GM23338 (cell line): ENCODE results near the gene C1orf210. TPM values are rescaled to one million over a fixed set of nuclear protein-coding genes. Genes with fewer than 3 reads are reported as not detected.

Experiments used
- ATAC-seq: fragments of 200-7000 bp; cut with Tn5 transposase; 3 replicates; pipeline ENCODE4 v1.9.1; 2020
- DNase-seq: peaks from one replicate; pipeline ENCODE4 v3.0.0-alpha.2; 2015; ENCODE audit warnings: low spot score
- H2AFZ ChIP-seq: fragments of 200-600 bp; sonication (generic); 2 replicates; pipeline ENCODE4 v1.8.0; 2016; ENCODE audit warnings: antibody characterized with exemption, mild to moderate bottlenecking, moderate library complexity
- H3F3A ChIP-seq: fragments of 200-600 bp; sonication (generic); replicated peaks from 2 replicates; pipeline ENCODE4 v1.8.0; 2017; ENCODE audit warnings: antibody characterized with exemption, mixed run types, low read depth
- H3K27ac ChIP-seq: fragments of 200-600 bp; sonication (generic); 2 replicates; pipeline ENCODE4 v1.6.1; 2016; ENCODE audit warnings: low read depth
- H3K27me3 ChIP-seq: fragments of 200-600 bp; sonication (generic); 2 replicates; pipeline ENCODE4 v1.8.0; 2016; ENCODE audit warnings: mild to moderate bottlenecking, mixed run types, moderate library complexity; ENCODE audit not compliant: insufficient read depth
- H3K36me3 ChIP-seq: fragments of 200-600 bp; sonication (generic); 2 replicates; pipeline ENCODE4 v1.8.0; 2016; ENCODE audit warnings: mild to moderate bottlenecking; ENCODE audit not compliant: insufficient read depth
- H3K4me1 ChIP-seq: fragments of 200-600 bp; sonication (generic); 2 replicates; pipeline ENCODE4 v1.8.0; 2016; ENCODE audit warnings: mild to moderate bottlenecking, moderate library complexity; ENCODE audit not compliant: insufficient read depth
- H3K4me2 ChIP-seq: fragments of 200-600 bp; sonication (generic); 2 replicates; pipeline ENCODE4 v1.7.1; 2017; ENCODE audit warnings: mixed run types
- H3K4me3 ChIP-seq: fragments of 200-600 bp; sonication (generic); 2 replicates; pipeline ENCODE4 v1.6.1; 2016; ENCODE audit warnings: mixed run types
- H3K79me2 ChIP-seq: fragments of 200-600 bp; sonication (generic); replicated peaks from 2 replicates; pipeline ENCODE4 v1.8.0; 2017; ENCODE audit warnings: mild to moderate bottlenecking; ENCODE audit not compliant: insufficient read depth
- H3K9me2 ChIP-seq: fragments of 200-600 bp; sonication (generic); 2 replicates; pipeline ENCODE4 v1.8.0; 2017; ENCODE audit not compliant: insufficient read depth
- H4K20me1 ChIP-seq: fragments of 200-600 bp; sonication (generic); replicated peaks from 2 replicates; pipeline ENCODE4 v1.8.0; 2017; ENCODE audit warnings: mild to moderate bottlenecking; ENCODE audit not compliant: insufficient read depth
- H3K27ac Mint-ChIP-seq: 2 replicates; pipeline ENCODE4 v1.8.0; 2020; ENCODE audit warnings: inconsistent platforms, mild to moderate bottlenecking, moderate library complexity, mixed read lengths
- H3K27me3 Mint-ChIP-seq: 3 replicates; pipeline ENCODE4 v1.8.0; 2022; ENCODE audit warnings: low read depth, mild to moderate bottlenecking, moderate library complexity, mixed read lengths, inconsistent platforms; ENCODE audit not compliant: insufficient read depth, poor library complexity
- H3K36me3 Mint-ChIP-seq: 3 replicates; pipeline ENCODE4 v1.8.0; 2021; ENCODE audit warnings: low read depth, mild to moderate bottlenecking, inconsistent platforms, moderate library complexity, mixed read lengths
- H3K4me1 Mint-ChIP-seq: 3 replicates; pipeline ENCODE4 v1.8.0; 2020; ENCODE audit warnings: mild to moderate bottlenecking, inconsistent platforms, mixed read lengths
- H3K4me3 Mint-ChIP-seq: 3 replicates; pipeline ENCODE4 v1.8.0; 2021; ENCODE audit warnings: moderate library complexity, mild to moderate bottlenecking, inconsistent platforms, mixed read lengths
- H3K9me3 Mint-ChIP-seq: 3 replicates; pipeline ENCODE4 v1.8.0; 2020; ENCODE audit warnings: moderate library complexity, mild to moderate bottlenecking, inconsistent platforms, mixed read lengths
- CREB1 ChIP-seq: fragments of 250-450 bp; sonication (Bioruptor Pico); IDR thresholded peaks from 2 replicates; pipeline ENCODE4 v1.5.0; 2020; ENCODE audit warnings: low read depth, mild to moderate bottlenecking, moderate library complexity
- EZH2 ChIP-seq: fragments of 200-600 bp; sonication (generic); IDR thresholded peaks from one replicate; pipeline ENCODE4 v1.8.0; 2017; ENCODE audit warnings: antibody characterized with exemption, mild to moderate bottlenecking, low read depth; ENCODE audit not compliant: unreplicated experiment
- NANOG ChIP-seq: IDR thresholded peaks from 2 replicates; pipeline ENCODE4 v1.6.1; 2016; ENCODE audit warnings: antibody characterized with exemption, borderline replicate concordance
- POLR2AphosphoS5 ChIP-seq: IDR thresholded peaks from 2 replicates; pipeline ENCODE4 v1.6.1; 2016; ENCODE audit warnings: antibody characterized with exemption, low read depth
- STAT1 ChIP-seq: IDR thresholded peaks from one replicate; pipeline ENCODE4 v1.6.1; 2016; ENCODE audit warnings: antibody characterized with exemption; ENCODE audit not compliant: unreplicated experiment
- ZNF114 ChIP-seq: fragments of 250-450 bp; sonication (Bioruptor Pico); IDR thresholded peaks from 2 replicates; pipeline ENCODE4 v1.5.0; 2020; ENCODE audit warnings: mild to moderate bottlenecking, moderate library complexity
- ZNF331 ChIP-seq: fragments of 250-450 bp; sonication (Bioruptor Pico); IDR thresholded peaks from 2 replicates; pipeline ENCODE4 v1.5.0; 2020; ENCODE audit warnings: low read depth, mild to moderate bottlenecking, moderate library complexity
- polyA plus RNA-seq: library from polyadenylated mRNA; unstranded; fragments of >200 nt; fragmentation: Nextera tagmentation; extraction: Ambion mirVana; gene quantifications from 2 replicates; pipeline ENCODE4 v1.2.1, GENCODE V29; 2016
- total RNA-seq: library from RNA; depleted of rRNA; stranded (reverse); fragments of >200 nt; shearing (Covaris generic); gene quantifications from 2 replicates; pipeline ENCODE4 v1.2.3, GENCODE V29; 2014
- TF ChIP-seq, protein P1 (sequence below): fragments of 250-450 bp; sonication (Bioruptor Pico); IDR thresholded peaks from 2 replicates; pipeline ENCODE4 v1.5.0; 2020; ENCODE audit warnings: mild to moderate bottlenecking, moderate library complexity

Gene C1orf210
- total and polyA plus RNA-seq, 2 experiments from 2014 or later: 10.3 to 17.1 TPM

DNA sequence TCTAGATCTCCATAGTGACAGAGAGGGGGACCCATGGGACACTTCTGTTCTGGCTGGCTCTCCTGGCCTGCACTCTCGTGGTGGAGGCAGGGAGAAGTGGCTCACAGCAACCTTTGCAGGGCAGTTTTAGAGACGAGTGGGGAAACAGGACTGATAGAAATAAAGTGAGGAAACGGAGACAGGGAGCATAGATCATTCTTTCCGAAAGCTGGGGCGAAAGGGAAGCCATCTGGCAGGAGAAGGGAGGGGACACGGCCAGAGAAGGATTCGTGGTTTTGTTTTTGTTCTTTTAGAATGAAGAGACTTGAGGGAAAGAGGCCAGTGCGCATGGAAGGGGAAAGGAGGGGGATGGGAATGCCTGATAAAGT, 18.9 kb upstream of the C1orf210 start:
- H3K9me3 Mint-ChIP-seq: no peaks in the 10 kb centered on the region
- H3K4me3 Mint-ChIP-seq: no peak overlapping the region
- Histone ChIP-seq H3K27ac (no peak overlapping the region), H3K4me1 (peaks cover 2% of the 10 kb centered on the region; the same call in 1 of the 2 replicates), H3K9me2 (no peaks in the 10 kb centered on the region), H3F3A (no peaks in the 10 kb centered on the region), H3K4me3 (no peak overlapping the region), H4K20me1 (no peaks in the 10 kb centered on the region), H3K36me3 (no peaks in the 10 kb centered on the region), H3K79me2 (no peaks in the 10 kb centered on the region), H3K4me2 (no peak overlapping the region), H2AFZ (peak overlapping the region; percentile 85; the same call in 1 of the 2 replicates), H3K27me3 (no peaks in the 10 kb centered on the region)
- DNase-seq (no peak), ATAC-seq (no peak)
- peaks cover 16% of the 10 kb centered on the region for H3K27me3 Mint-ChIP-seq
- peaks cover 17% of the 10 kb centered on the region for H3K4me1 Mint-ChIP-seq
- no peak overlapping the region for H3K27ac Mint-ChIP-seq
- no peak for TF ChIP-seq EZH2
- H3K36me3 Mint-ChIP-seq: no peaks in the 10 kb centered on the region; the same call in 2 of the 3 replicates

GRCh38 chr1:43303471-43304313, 18.3 kb upstream of the C1orf210 start:
- no peak overlapping the region for H3K4me2 ChIP-seq
- no peak overlapping the region for H3K4me3 Mint-ChIP-seq
- ATAC-seq: no peak
- peaks cover 15% of the 10 kb centered on the region for H3K27me3 Mint-ChIP-seq
- H3K36me3 Mint-ChIP-seq: no peaks in the 10 kb centered on the region; the same call in 2 of the 3 replicates
- TF ChIP-seq CREB1 (CRISPR knock-in tag) (no peak), STAT1 (no peak), EZH2 (no peak)
- peaks cover 21% of the 10 kb centered on the region for H3K4me1 Mint-ChIP-seq
- H2AFZ ChIP-seq: peak overlapping the region; percentile 85; the same call in 1 of the 2 replicates
- no peak overlapping the region for H3K27ac ChIP-seq
- no peak overlapping the region for H3K27ac Mint-ChIP-seq
- H4K20me1 ChIP-seq: no peaks in the 10 kb centered on the region
- peaks cover 6% of the 10 kb centered on the region for H3K4me1 ChIP-seq
- H3F3A ChIP-seq: no peaks in the 10 kb centered on the region
- no peak overlapping the region for H3K4me3 ChIP-seq
- H3K9me2 ChIP-seq: no peaks in the 10 kb centered on the region
- no peaks in the 10 kb centered on the region for H3K36me3 ChIP-seq
- no peaks in the 10 kb centered on the region for H3K9me3 Mint-ChIP-seq
- no peaks in the 10 kb centered on the region for H3K27me3 ChIP-seq
- H3K79me2 ChIP-seq: no peaks in the 10 kb centered on the region
- DNase-seq: no peak

DNA sequence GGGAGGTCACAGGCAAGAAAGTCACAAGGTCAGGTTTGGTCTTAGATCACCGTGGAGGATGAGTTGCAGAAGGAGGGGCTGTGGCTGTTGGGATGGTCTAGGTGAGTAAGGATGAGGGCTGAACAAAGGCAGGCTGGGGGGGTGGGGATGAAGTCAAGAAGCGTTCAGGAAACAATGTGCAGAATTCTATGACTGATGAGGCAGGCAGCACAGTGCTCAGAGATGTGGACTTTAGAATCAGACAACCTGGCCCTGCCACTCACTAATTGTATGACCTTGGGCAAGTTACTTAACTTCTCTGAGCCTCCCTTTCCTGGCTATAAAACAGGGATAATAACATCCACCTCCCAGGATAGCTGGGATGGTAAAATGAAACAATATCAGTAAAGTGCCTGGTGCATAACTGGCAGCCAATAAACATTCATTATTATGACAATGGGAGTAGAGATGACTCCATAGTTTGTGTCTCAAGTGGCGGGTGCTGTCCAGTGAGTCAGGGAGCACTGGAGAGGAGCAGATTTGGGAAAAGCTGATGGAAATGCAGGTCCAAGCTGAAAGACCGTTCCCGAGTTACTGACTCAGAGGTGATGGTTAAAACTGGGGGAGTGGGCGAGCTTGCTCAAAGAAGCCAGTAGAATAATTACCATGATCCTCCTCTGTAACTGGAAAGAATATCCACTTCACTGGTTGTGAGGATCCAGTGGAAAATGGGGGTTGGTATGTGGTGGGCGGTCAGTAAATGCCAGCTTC, 17.5 kb upstream of the C1orf210 start:
- DNase-seq (no peak), ATAC-seq (no peak)
- Histone ChIP-seq H3K27ac (no peak overlapping the region), H2AFZ (no peak overlapping the region), H4K20me1 (no peaks in the 10 kb centered on the region), H3K4me2 (no peak overlapping the region), H3K79me2 (no peaks in the 10 kb centered on the region), H3K36me3 (no peaks in the 10 kb centered on the region), H3K27me3 (no peaks in the 10 kb centered on the region), H3K4me3 (no peak overlapping the region), H3K9me2 (no peaks in the 10 kb centered on the region), H3K4me1 (peaks cover 6% of the 10 kb centered on the region), H3F3A (no peaks in the 10 kb centered on the region)
- no peak overlapping the region; the same call in 1 of the 2 replicates for H3K27ac Mint-ChIP-seq
- H3K4me3 Mint-ChIP-seq: no peak overlapping the region
- peaks cover 15% of the 10 kb centered on the region for H3K27me3 Mint-ChIP-seq
- no peaks in the 10 kb centered on the region for H3K9me3 Mint-ChIP-seq
- peaks cover 25% of the 10 kb centered on the region for H3K4me1 Mint-ChIP-seq
- no peaks in the 10 kb centered on the region; the same call in 2 of the 3 replicates for H3K36me3 Mint-ChIP-seq
- TF ChIP-seq ZNF114 (CRISPR knock-in tag): no peak
- TF ChIP-seq, protein P1, sequence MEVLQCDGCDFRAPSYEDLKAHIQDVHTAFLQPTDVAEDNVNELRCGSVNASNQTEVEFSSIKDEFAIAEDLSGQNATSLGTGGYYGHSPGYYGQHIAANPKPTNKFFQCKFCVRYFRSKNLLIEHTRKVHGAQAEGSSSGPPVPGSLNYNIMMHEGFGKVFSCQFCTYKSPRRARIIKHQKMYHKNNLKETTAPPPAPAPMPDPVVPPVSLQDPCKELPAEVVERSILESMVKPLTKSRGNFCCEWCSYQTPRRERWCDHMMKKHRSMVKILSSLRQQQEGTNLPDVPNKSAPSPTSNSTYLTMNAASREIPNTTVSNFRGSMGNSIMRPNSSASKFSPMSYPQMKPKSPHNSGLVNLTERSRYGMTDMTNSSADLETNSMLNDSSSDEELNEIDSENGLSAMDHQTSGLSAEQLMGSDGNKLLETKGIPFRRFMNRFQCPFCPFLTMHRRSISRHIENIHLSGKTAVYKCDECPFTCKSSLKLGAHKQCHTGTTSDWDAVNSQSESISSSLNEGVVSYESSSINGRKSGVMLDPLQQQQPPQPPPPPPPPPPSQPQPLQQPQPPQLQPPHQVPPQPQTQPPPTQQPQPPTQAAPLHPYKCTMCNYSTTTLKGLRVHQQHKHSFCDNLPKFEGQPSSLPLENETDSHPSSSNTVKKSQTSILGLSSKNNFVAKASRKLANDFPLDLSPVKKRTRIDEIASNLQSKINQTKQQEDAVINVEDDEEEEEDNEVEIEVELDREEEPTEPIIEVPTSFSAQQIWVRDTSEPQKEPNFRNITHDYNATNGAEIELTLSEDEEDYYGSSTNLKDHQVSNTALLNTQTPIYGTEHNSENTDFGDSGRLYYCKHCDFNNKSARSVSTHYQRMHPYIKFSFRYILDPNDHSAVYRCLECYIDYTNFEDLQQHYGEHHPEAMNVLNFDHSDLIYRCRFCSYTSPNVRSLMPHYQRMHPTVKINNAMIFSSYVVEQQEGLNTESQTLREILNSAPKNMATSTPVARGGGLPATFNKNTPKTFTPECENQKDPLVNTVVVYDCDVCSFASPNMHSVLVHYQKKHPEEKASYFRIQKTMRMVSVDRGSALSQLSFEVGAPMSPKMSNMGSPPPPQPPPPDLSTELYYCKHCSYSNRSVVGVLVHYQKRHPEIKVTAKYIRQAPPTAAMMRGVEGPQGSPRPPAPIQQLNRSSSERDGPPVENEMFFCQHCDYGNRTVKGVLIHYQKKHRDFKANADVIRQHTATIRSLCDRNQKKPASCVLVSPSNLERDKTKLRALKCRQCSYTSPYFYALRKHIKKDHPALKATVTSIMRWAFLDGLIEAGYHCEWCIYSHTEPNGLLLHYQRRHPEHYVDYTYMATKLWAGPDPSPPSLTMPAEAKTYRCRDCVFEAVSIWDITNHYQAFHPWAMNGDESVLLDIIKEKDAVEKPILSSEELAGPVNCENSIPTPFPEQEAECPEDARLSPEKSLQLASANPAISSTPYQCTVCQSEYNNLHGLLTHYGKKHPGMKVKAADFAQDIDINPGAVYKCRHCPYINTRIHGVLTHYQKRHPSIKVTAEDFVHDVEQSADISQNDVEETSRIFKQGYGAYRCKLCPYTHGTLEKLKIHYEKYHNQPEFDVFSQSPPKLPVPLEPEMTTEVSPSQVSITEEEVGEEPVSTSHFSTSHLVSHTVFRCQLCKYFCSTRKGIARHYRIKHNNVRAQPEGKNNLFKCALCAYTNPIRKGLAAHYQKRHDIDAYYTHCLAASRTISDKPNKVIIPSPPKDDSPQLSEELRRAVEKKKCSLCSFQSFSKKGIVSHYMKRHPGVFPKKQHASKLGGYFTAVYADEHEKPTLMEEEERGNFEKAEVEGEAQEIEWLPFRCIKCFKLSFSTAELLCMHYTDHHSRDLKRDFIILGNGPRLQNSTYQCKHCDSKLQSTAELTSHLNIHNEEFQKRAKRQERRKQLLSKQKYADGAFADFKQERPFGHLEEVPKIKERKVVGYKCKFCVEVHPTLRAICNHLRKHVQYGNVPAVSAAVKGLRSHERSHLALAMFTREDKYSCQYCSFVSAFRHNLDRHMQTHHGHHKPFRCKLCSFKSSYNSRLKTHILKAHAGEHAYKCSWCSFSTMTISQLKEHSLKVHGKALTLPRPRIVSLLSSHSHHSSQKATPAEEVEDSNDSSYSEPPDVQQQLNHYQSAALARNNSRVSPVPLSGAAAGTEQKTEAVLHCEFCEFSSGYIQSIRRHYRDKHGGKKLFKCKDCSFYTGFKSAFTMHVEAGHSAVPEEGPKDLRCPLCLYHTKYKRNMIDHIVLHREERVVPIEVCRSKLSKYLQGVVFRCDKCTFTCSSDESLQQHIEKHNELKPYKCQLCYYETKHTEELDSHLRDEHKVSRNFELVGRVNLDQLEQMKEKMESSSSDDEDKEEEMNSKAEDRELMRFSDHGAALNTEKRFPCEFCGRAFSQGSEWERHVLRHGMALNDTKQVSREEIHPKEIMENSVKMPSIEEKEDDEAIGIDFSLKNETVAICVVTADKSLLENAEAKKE (CRISPR knock-in tag): no peak
- TF ChIP-seq POLR2AphosphoS5: no peak
- TF ChIP-seq ZNF331 (CRISPR knock-in tag): no peak
- TF ChIP-seq NANOG: no peak
- TF ChIP-seq STAT1: no peak
- no peak for TF ChIP-seq CREB1 (CRISPR knock-in tag)
